ENCODE measurements around the gene POMP. TPM values are rescaled to one million over a fixed set of nuclear protein-coding genes. Genes with fewer than 3 reads are reported as not detected.

Gene POMP
- total RNA-seq, 1 donor from 2014 or later, result 73.6 TPM

DNA sequence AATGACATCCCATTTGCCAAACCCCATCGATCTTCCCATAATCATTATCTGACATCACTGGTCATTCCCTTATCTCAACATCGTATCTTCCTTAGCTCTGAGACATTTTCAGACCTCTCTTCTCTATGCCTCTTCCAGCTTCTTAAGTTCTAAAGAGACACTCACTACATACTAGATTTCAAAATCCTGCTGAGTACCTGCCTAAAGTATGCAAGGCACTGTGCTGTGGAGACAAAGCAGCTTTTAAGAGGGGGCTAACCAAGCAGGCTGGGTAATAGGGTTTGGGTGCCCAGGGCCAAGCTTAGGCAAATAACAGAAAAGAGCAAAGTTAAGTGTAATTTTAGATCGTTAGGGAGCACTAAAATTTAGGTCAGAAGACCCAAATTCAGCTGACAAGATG is 3.4 kb upstream of the POMP start:
- H3K4me1 Mint-ChIP-seq (ENCODE audit: low read depth, unreplicated experiment), result peaks cover 18% of the 10 kb centered on the region
- H3K27ac Mint-ChIP-seq (ENCODE audit: unreplicated experiment), result no peak overlapping the region
- H3K27me3 Mint-ChIP-seq (ENCODE audit: unreplicated experiment), result peaks cover 3% of the 10 kb centered on the region
- TF ChIP-seq, protein P1, sequence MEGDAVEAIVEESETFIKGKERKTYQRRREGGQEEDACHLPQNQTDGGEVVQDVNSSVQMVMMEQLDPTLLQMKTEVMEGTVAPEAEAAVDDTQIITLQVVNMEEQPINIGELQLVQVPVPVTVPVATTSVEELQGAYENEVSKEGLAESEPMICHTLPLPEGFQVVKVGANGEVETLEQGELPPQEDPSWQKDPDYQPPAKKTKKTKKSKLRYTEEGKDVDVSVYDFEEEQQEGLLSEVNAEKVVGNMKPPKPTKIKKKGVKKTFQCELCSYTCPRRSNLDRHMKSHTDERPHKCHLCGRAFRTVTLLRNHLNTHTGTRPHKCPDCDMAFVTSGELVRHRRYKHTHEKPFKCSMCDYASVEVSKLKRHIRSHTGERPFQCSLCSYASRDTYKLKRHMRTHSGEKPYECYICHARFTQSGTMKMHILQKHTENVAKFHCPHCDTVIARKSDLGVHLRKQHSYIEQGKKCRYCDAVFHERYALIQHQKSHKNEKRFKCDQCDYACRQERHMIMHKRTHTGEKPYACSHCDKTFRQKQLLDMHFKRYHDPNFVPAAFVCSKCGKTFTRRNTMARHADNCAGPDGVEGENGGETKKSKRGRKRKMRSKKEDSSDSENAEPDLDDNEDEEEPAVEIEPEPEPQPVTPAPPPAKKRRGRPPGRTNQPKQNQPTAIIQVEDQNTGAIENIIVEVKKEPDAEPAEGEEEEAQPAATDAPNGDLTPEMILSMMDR (IDR thresholded peaks at IDR 0.05; ENCODE audit: partially characterized antibody, unreplicated experiment), result no peak
- H3K9me3 Mint-ChIP-seq (ENCODE audit: unreplicated experiment), result no peaks in the 10 kb centered on the region
- no peaks in the 10 kb centered on the region for H3K36me3 Mint-ChIP-seq (ENCODE audit: unreplicated experiment)
- DNase-seq, result no peak
- H3K4me3 Mint-ChIP-seq (ENCODE audit: unreplicated experiment), result no peak overlapping the region

DNA sequence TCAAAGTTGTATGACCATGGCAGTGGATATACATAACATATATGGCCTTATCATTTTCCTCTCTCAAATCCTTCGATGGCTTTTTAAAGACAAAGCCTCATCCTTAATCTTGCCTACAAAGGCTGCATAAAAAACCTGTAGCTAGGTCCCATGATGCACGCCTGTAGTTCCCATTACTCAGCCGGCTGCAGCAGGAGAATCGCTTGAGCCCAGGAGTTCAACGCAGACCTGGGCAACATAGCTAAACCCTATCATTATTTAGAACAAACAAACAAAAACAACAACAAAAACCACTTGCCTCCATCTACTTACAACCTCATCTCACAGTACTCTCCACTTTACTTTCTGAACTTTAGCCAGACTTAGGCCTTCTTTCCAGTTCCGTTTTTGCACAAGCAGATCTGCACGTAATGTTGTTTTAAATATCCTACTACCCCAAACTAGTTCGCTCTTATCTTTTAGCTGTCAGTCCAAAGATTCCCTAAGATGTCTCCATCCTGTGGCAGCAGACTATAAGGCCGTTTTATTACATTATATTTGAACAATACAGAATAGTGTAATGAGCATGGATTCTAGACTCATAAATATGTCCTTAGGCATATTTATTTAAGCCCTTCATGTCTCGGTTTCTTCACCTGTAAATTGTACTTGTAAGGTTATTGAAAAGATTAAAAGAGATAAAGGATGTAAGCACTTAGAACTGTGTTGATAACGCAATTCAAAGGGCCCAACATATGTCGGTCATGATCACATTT is 969 bp upstream of the POMP start:
- H3K27me3 Mint-ChIP-seq (ENCODE audit: unreplicated experiment), result peaks cover 3% of the 10 kb centered on the region

DNA sequence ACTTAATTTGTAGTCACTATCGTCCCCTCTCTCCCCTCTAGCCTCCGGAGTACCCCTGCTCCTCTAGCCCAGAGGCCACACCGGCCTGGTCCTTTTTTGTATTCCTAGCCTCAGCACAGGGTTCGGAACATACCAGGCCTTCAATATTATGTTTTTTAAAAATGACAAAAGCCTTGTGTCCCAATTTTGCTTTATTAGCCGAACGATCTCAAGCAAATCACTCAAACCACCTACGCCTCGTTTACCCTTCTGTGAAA is 463 bp upstream of the POMP start:
- Mint-ChIP-seq H3K4me1 (ENCODE audit: low read depth, unreplicated experiment) (peaks cover 22% of the 10 kb centered on the region), H3K9me3 (ENCODE audit: unreplicated experiment) (peaks cover 1% of the 10 kb centered on the region), H3K27ac (ENCODE audit: unreplicated experiment) (peak overlapping the region; percentile 92), H3K4me3 (ENCODE audit: unreplicated experiment) (peak overlapping the region; percentile 82), H3K27me3 (ENCODE audit: unreplicated experiment) (peaks cover 3% of the 10 kb centered on the region), H3K36me3 (ENCODE audit: unreplicated experiment) (no peaks in the 10 kb centered on the region)
- DNase-seq, result no peak
- TF ChIP-seq, protein P1 (IDR thresholded peaks at IDR 0.05; ENCODE audit: partially characterized antibody, unreplicated experiment), result no peak

More for the DNA sequence above, 969 bp upstream of the POMP start:
- Mint-ChIP-seq H3K4me1 (ENCODE audit: low read depth, unreplicated experiment) (peaks cover 22% of the 10 kb centered on the region), H3K27ac (ENCODE audit: unreplicated experiment) (peak overlapping the region; percentile 92), H3K9me3 (ENCODE audit: unreplicated experiment) (peaks cover 1% of the 10 kb centered on the region), H3K36me3 (ENCODE audit: unreplicated experiment) (no peaks in the 10 kb centered on the region), H3K4me3 (ENCODE audit: unreplicated experiment) (peak overlapping the region; percentile 82)
- DNase-seq, result no peak
- TF ChIP-seq, protein P1 (IDR thresholded peaks at IDR 0.05; ENCODE audit: partially characterized antibody, unreplicated experiment), result no peak

DNA sequence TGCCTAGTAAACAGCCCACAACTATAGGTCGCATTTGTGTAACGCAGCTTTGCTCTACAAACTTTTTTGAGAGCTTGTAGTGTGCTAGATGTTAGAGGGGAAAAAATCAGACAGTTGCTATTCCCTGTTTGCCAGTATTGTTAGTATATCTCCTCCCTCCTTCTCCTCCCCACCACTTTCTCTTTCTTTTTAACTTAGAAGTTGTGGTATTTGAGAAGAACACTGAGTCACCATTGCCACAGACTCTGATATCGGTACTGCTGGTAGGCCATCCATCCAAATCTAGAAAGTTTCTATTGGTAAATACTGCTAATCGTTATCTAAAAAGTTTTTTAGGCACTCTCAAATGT is 666 bp downstream of the POMP start:
- peaks cover 1% of the 10 kb centered on the region for H3K9me3 Mint-ChIP-seq (ENCODE audit: unreplicated experiment)
- H3K4me3 Mint-ChIP-seq (ENCODE audit: unreplicated experiment), result peak overlapping the region; percentile 82
- H3K4me1 Mint-ChIP-seq (ENCODE audit: low read depth, unreplicated experiment), result peaks cover 22% of the 10 kb centered on the region
- peak overlapping the region; percentile 73 for H3K27ac Mint-ChIP-seq (ENCODE audit: unreplicated experiment)
- H3K27me3 Mint-ChIP-seq (ENCODE audit: unreplicated experiment), result peaks cover 3% of the 10 kb centered on the region
- TF ChIP-seq, protein P1 (IDR thresholded peaks at IDR 0.05; ENCODE audit: partially characterized antibody, unreplicated experiment), result no peak
- H3K36me3 Mint-ChIP-seq (ENCODE audit: unreplicated experiment), result no peaks in the 10 kb centered on the region
- DNase-seq, result no peak

DNA sequence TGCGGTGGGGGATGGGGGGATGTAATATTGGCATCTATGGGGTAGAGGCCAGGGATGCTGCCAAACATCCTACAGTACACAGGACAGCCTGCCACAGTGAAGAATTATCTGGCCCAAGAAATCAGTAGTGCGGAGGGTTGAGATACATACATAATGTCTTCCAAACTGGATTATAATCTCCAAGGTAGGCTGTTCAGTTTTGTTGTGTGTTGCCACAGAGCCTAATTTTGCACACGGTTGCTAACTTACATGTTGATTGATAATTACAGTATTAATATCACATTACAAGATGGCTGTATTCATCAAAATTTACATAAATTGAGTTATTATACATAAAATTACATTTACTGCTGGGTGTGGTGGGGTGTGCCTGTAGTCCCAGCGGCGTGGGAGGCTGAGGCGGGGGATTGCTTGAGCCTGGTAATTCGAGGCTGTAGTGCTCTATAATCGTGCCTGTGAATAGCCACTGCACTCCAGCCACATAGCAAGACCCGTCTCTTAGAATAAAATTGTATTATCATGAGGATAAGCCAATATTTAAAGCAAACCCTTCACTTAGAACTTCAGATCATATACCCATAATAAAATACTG is 8.1 kb downstream of the POMP start:
- Mint-ChIP-seq H3K27ac (ENCODE audit: unreplicated experiment) (no peak overlapping the region), H3K4me3 (ENCODE audit: unreplicated experiment) (no peak overlapping the region), H3K27me3 (ENCODE audit: unreplicated experiment) (no peaks in the 10 kb centered on the region), H3K4me1 (ENCODE audit: low read depth, unreplicated experiment) (no peaks in the 10 kb centered on the region), H3K36me3 (ENCODE audit: unreplicated experiment) (peaks cover 6% of the 10 kb centered on the region), H3K9me3 (ENCODE audit: unreplicated experiment) (peaks cover 1% of the 10 kb centered on the region)
- DNase-seq, result no peak
- TF ChIP-seq, protein P1 (IDR thresholded peaks at IDR 0.05; ENCODE audit: partially characterized antibody, unreplicated experiment), result no peak

Measured in glutamatergic neuron (in vitro differentiated cells).